ENCODE measurements around the gene TMIGD2. TPM values are rescaled to one million over a fixed set of nuclear protein-coding genes. Genes with fewer than 3 reads are reported as not detected.

Gene TMIGD2
- total and polyA plus RNA-seq, 2 of the 4 experiments (the other 2 are of a cell fraction) = not detected

- no peak overlapping the region for H3K56ac ChIP-seq (ENCODE audit: extremely low read depth, insufficient read depth, low read length)
- ATAC-seq (ENCODE audit: low read depth) = no peak
- POLR2A ChIA-PET (ENCODE audit: unreplicated experiment) = interaction anchor here (0.6 kb wide), 1 partner anchor 63 kb away, joined by 3 read pairs; no protein-coding TSS in a partner anchor
- no peak overlapping the region for H3K4ac ChIP-seq (ENCODE audit: low read depth, low read length)
- no peak overlapping the region for H3K27ac ChIP-seq (ENCODE audit: insufficient read depth, low read length)
- H3K9ac ChIP-seq (ENCODE audit: low read depth, low read length) = no peak overlapping the region
- H3K79me1 ChIP-seq (ENCODE audit: low read depth in 1 of 2, low read length in 2 of 2) = no peaks in the 10 kb centered on the region
- H3K23ac ChIP-seq (ENCODE audit: low read depth, low read length) = no peak overlapping the region
- H3K4me1 ChIP-seq (ENCODE audit: control insufficient read depth, insufficient read depth, low read length) = no peaks in the 10 kb centered on the region
- no peaks in the 10 kb centered on the region for H3K27me3 ChIP-seq (ENCODE audit: control insufficient read depth, insufficient read depth, low read length)
- no peak overlapping the region for H2AK9ac ChIP-seq (replicated peaks; ENCODE audit: low read depth, low read length, poor library complexity)
- no peak overlapping the region for H3K14ac ChIP-seq (replicated peaks; ENCODE audit: low read depth, low read length)
- no peak overlapping the region for H2AFZ ChIP-seq (replicated peaks; ENCODE audit: low read length, poor library complexity)
- no peak overlapping the region for H2AK5ac ChIP-seq (ENCODE audit: low read depth, low read length)
- no peak for DNase-seq
- peaks cover 6% of the 10 kb centered on the region; the same call in 1 of the 2 replicates for H4K20me1 ChIP-seq (ENCODE audit: insufficient read depth, low read length)
- intact Hi-C loops (cut with micrococcal nuclease) = no loop called here
- CTCF ChIA-PET = interaction anchor here (0.6 kb wide), 1 partner anchor 132 kb away, joined by 3 read pairs; no protein-coding TSS in a partner anchor
- no peak overlapping the region for H2BK5ac ChIP-seq (ENCODE audit: low read depth, low read length, poor library complexity, severe bottlenecking)
- 100% methylated on average over 2 of the region's 4 CpGs; no CpG with 5 or more reads in 1 of the 2 experiments for WGBS, 2 experiments (ENCODE audit: extremely low coverage in 2 of 2, insufficient read length in 1 of 2)
- no peak overlapping the region for H3K18ac ChIP-seq (ENCODE audit: low read depth, low read length)
- dilution Hi-C loops (cut with HindIII; ENCODE audit: low sequenced_read_pairs, unreplicated experiment) = no loop called here
- BruUV-seq (replicated peaks) = no TSS peak
- no peak overlapping the region for H2BK120ac ChIP-seq (ENCODE audit: low read depth, low read length)
- in situ Hi-C loops (cut with MboI; ENCODE audit: low sequenced_read_pairs) = loop anchor here (5.0 kb wide), 1 partner anchor 87 kb away; no protein-coding TSS in a partner anchor
- no peak overlapping the region for H2BK15ac ChIP-seq (ENCODE audit: low read depth, low read length)
- H3K36me3 ChIP-seq (ENCODE audit: control insufficient read depth, insufficient read depth, low read length) = peaks cover 24% of the 10 kb centered on the region
- no peak overlapping the region for H3K4me3 ChIP-seq (ENCODE audit: insufficient read depth, low read depth, low read length)
- no peaks in the 10 kb centered on the region for H3K9me1 ChIP-seq (ENCODE audit: insufficient read depth, low read length)
- H4K5ac ChIP-seq (ENCODE audit: low read depth, low read length) = no peak overlapping the region
- H4K91ac ChIP-seq (ENCODE audit: insufficient read depth, low read depth, low read length) = no peak overlapping the region
- H3K4me2 ChIP-seq (ENCODE audit: low read depth, low read length) = no peak overlapping the region
- H3K9me3 ChIP-seq (ENCODE audit: control insufficient read depth, insufficient read depth, low read length) = no peaks in the 10 kb centered on the region
- no peak overlapping the region for H2BK20ac ChIP-seq (ENCODE audit: low read depth, low read length)
- TF ChIP-seq RCOR1 (IDR thresholded peaks at IDR 0.05; ENCODE audit: insufficient replicate concordance, low read length) (no peak), RAD21 (IDR thresholded peaks at IDR 0.05; ENCODE audit: low read length) (no peak), CHD1 (IDR thresholded peaks at IDR 0.05; ENCODE audit: low read depth, low read length) (no peak), CEBPB (IDR thresholded peaks at IDR 0.05; ENCODE audit: low read depth, low read length) (no peak), MXI1 (IDR thresholded peaks at IDR 0.05; ENCODE audit: borderline replicate concordance, low read depth, low read length) (no peak), RFX5 (IDR thresholded peaks at IDR 0.05; ENCODE audit: low read depth, low read length) (no peak), MAZ (IDR thresholded peaks at IDR 0.05; ENCODE audit: borderline replicate concordance, low read depth, low read length) (no peak), POLR2A (IDR thresholded peaks at IDR 0.05; ENCODE audit: low read depth, low read length) (no peak), BHLHE40 (IDR thresholded peaks at IDR 0.05; ENCODE audit: low read depth, low read length) (no peak), CTCF (conservative IDR thresholded peaks at IDR 0.05; ENCODE audit: low read depth, low read length) (no peak), MAFK (IDR thresholded peaks at IDR 0.05; ENCODE audit: low read depth, low read length) (no peak)
- TF ChIP-seq, protein P1, sequence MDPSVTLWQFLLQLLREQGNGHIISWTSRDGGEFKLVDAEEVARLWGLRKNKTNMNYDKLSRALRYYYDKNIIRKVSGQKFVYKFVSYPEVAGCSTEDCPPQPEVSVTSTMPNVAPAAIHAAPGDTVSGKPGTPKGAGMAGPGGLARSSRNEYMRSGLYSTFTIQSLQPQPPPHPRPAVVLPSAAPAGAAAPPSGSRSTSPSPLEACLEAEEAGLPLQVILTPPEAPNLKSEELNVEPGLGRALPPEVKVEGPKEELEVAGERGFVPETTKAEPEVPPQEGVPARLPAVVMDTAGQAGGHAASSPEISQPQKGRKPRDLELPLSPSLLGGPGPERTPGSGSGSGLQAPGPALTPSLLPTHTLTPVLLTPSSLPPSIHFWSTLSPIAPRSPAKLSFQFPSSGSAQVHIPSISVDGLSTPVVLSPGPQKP (IDR thresholded peaks at IDR 0.05; ENCODE audit: borderline replicate concordance, low read depth, low read length) = no peak
- TF ChIP-seq, protein P2, sequence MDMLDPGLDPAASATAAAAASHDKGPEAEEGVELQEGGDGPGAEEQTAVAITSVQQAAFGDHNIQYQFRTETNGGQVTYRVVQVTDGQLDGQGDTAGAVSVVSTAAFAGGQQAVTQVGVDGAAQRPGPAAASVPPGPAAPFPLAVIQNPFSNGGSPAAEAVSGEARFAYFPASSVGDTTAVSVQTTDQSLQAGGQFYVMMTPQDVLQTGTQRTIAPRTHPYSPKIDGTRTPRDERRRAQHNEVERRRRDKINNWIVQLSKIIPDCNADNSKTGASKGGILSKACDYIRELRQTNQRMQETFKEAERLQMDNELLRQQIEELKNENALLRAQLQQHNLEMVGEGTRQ (IDR thresholded peaks at IDR 0.05; ENCODE audit: low read depth, low read length) = no peak
- H4K8ac ChIP-seq (ENCODE audit: low read depth in 2 of 2, low read length in 2 of 2) = no peak overlapping the region
These were observed 37.4 kb downstream of the TMIGD2 start for GRCh38 chr19:4264812-4265211.
